HEK293T (cell line): ENCODE data around the gene ST3GAL6.

Experiments used
- BHLHE40 ChIP-seq: fragments of 450-650 bp; IDR thresholded peaks from 2 replicates; pipeline ENCODE4 v1.6.1; 2016; ENCODE audit warnings: mild to moderate bottlenecking, moderate library complexity, borderline replicate concordance
- FOXA1 ChIP-seq: fragments of 450-650 bp; IDR thresholded peaks from 2 replicates; pipeline ENCODE4 v1.6.1; 2016; ENCODE audit warnings: mild to moderate bottlenecking
- LEF1 ChIP-seq: fragments of 450-650 bp; IDR thresholded peaks from 2 replicates; pipeline ENCODE4 v1.6.1; 2017; ENCODE audit warnings: mild to moderate bottlenecking, borderline replicate concordance
- NFRKB ChIP-seq: fragments of 450-650 bp; IDR thresholded peaks from 2 replicates; pipeline ENCODE4 v1.6.1; 2016; ENCODE audit warnings: mild to moderate bottlenecking, moderate library complexity
- SP1 ChIP-seq: fragments of 450-650 bp; IDR thresholded peaks from 2 replicates; pipeline ENCODE4 v1.6.1; 2017
- TARDBP ChIP-seq: fragments of 450-650 bp; IDR thresholded peaks from 2 replicates; pipeline ENCODE4 v1.6.1; 2016
- TF ChIP-seq, protein P1 (sequence below): fragments of 450-650 bp; IDR thresholded peaks from 2 replicates; pipeline ENCODE4 v1.6.1; 2016

DNA sequence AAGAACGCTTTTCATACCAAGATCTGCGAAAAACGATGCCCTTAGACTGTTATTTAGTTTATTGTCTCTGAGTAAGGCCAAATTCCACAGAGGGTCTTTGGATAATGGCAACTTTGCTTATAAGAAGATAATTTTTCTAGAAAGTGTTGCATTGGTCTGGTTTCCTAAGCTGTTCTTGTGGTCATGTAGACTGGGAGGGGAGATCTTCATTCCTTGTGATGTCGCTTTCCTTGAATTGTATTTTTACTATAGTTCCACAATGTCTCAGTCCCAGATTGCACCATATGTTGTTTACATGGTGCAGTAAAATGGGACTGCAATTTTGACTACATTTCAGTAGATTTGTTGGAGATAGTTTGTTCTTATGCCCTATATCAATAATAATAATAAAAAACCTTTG is 28.8 kb upstream of the ST3GAL6 start:
- TF ChIP-seq NFRKB: no peak
- TF ChIP-seq FOXA1: no peak
- TF ChIP-seq, protein P1, sequence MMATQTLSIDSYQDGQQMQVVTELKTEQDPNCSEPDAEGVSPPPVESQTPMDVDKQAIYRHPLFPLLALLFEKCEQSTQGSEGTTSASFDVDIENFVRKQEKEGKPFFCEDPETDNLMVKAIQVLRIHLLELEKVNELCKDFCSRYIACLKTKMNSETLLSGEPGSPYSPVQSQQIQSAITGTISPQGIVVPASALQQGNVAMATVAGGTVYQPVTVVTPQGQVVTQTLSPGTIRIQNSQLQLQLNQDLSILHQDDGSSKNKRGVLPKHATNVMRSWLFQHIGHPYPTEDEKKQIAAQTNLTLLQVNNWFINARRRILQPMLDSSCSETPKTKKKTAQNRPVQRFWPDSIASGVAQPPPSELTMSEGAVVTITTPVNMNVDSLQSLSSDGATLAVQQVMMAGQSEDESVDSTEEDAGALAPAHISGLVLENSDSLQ: no peak
- no peak for TF ChIP-seq LEF1
- TF ChIP-seq SP1: no peak
- no peak for TF ChIP-seq BHLHE40
- no peak for TF ChIP-seq TARDBP
